ENCODE measurements around the gene LEO1.

Gene LEO1

GRCh38 chr15:51965691-51966090 is 5.9 kb downstream of the LEO1 start:
- no peak for DNase-seq (ENCODE audit: low read depth)
- no peak for TF ChIP-seq CTCF (IDR thresholded peaks at IDR 0.05; ENCODE audit: low read depth, low read length, missing control alignments)
- H3K4me3 ChIP-seq (ENCODE audit: low read depth, low read length): no peak overlapping the region

- TF ChIP-seq CTCF (IDR thresholded peaks at IDR 0.05; ENCODE audit: low read depth, low read length, missing control alignments): no peak
- no peak for DNase-seq (ENCODE audit: low read depth)
- no peak overlapping the region for H3K4me3 ChIP-seq (ENCODE audit: low read depth, low read length)
These were observed 16.1 kb downstream of the LEO1 start for GRCh38 chr15:51955504-51955903.

- DNase-seq (ENCODE audit: low read depth): no peak
- no peak for TF ChIP-seq CTCF (IDR thresholded peaks at IDR 0.05; ENCODE audit: low read depth, low read length, missing control alignments)
- no peak overlapping the region for H3K4me3 ChIP-seq (ENCODE audit: low read depth, low read length)
These were observed 18.8 kb downstream of the LEO1 start for GRCh38 chr15:51952805-51953204.

DNA sequence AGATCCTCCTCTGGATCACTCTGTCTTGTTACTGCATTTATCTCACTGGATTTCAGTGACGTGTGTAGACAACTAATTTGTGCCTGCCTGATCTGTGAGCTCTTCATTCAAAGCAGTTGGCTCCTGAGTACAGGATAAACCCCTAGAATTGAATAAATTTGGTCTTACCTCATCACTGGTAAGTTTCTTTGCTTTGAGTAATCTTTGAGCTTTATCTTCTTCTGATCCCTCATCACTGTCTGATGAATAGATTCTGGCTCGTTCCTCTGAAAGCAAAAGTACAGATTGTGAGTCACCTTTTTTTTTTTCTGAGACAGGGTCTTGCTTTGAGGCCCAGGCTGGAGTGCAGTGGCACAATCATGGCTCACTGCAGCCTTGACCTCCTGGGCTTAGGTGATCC is 24.5 kb downstream of the LEO1 start:
- DNase-seq (ENCODE audit: low read depth): no peak
- no peak overlapping the region for H3K4me3 ChIP-seq (ENCODE audit: low read depth, low read length)
- no peak for TF ChIP-seq CTCF (IDR thresholded peaks at IDR 0.05; ENCODE audit: low read depth, low read length, missing control alignments)

DNA sequence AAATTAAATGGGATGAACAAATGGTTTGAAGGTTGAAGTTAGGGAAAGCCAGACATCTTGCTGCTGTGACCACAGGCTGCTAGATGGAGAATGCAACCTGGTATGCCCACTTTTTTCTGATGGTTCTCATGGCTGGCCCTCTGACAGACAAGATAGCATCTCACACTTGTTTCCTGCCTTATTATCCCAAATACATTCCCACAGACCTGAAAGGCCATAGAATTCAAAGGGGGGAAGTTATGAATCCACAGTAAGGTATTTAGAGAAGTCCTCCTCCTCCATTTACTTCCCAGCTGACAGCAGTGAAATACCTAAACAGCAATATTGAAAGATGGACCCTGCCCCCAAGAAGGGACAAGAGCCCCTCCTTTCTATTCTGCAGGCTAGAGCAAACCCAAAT is 32.4 kb downstream of the LEO1 start:
- no peak for TF ChIP-seq CTCF (IDR thresholded peaks at IDR 0.05; ENCODE audit: low read depth, low read length, missing control alignments)
- DNase-seq (ENCODE audit: low read depth): no peak

GRCh38 chr15:51938286-51938685 is 33.3 kb downstream of the LEO1 start:
- no peak for TF ChIP-seq CTCF (IDR thresholded peaks at IDR 0.05; ENCODE audit: low read depth, low read length, missing control alignments)
- no peak overlapping the region for H3K4me3 ChIP-seq (ENCODE audit: low read depth, low read length)
- DNase-seq (ENCODE audit: low read depth): no peak

More for the DNA sequence above, 32.4 kb downstream of the LEO1 start:
- H3K4me3 ChIP-seq (ENCODE audit: low read depth, low read length): no peak overlapping the region

- no peak for DNase-seq (ENCODE audit: low read depth)
- peak; percentile 18 for TF ChIP-seq CTCF (IDR thresholded peaks at IDR 0.05; ENCODE audit: low read depth, low read length, missing control alignments)
- H3K4me3 ChIP-seq (ENCODE audit: low read depth, low read length): no peak overlapping the region
These were observed 35.5 kb downstream of the LEO1 start for GRCh38 chr15:51936105-51936478.

Measured in GM12864 (cell line).